ENCODE results near the gene RHBDF1. TPM values are rescaled to one million over a fixed set of nuclear protein-coding genes. Genes with fewer than 3 reads are reported as not detected.

Gene RHBDF1
- total and polyA plus RNA-seq, 9 of the 15 experiments (the other 6 are each of a cell fraction or from before 2014, with no cell fraction given) = 1.0 to 8.2 (median 4.2) TPM

DNA sequence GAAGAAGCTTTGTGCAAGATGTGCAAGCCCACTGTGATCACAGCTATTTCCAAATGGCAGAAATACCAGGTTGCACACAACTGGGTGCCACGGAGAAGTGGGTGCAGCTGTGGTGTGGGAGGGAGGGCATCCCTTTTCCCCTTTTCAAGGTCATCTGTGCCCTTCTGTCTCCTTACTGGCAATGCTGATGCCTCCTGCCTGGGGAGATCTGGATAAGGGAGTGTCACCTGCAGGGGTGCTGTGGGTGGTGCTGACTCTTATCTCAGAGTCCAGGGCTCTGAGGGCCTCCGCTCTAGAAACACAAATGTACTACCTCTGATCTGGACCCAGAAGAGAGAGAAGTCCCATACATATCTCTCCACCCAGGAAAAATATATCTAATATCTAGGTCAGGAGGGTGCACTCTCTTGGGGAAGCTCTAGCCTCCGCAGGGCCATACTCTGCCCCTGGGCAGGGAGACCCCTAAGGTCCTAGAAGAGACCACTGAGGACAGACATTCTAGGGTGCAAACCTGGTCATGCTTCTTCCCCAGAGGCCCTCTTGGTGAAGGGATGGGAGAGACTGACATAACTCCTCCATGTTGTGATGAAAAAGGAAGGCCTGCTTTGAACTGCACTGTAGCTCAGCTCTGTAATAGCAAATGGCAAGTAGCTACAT is 47.5 kb upstream of the RHBDF1 start (continued):
- TF ChIP-seq RBM14 (IDR thresholded peaks at IDR 0.05; ENCODE audit: borderline replicate concordance, insufficient read depth, low read depth, low read length) (no peak), ZNF57 (CRISPR knock-in tag; IDR thresholded peaks at IDR 0.05) (no peak), CTCF (IDR thresholded peaks at IDR 0.05 in 2 of 3, conservative IDR thresholded peaks at IDR 0.05 in 1 of 3; ENCODE audit: insufficient read depth in 2 of 3, low read depth in 1 of 3, low read length in 3 of 3) (no peak), XRCC5 (IDR thresholded peaks at IDR 0.05; ENCODE audit: low read depth, low read length) (no peak), ZNF165 (CRISPR knock-in tag; IDR thresholded peaks at IDR 0.05; ENCODE audit: borderline replicate concordance) (0 out of 2 replicates have a peak, but pooled peaks have one; percentile 33), ZNF384 (IDR thresholded peaks at IDR 0.05; ENCODE audit: low read depth, low read length) (no peak), BDP1 (IDR thresholded peaks at IDR 0.05; ENCODE audit: insufficient read depth, insufficient read length) (no peak), ARID2 (IDR thresholded peaks at IDR 0.05) (no peak), ZBTB1 (CRISPR knock-in tag; IDR thresholded peaks at IDR 0.05; ENCODE audit: borderline replicate concordance, low read depth) (no peak), STAT5B (CRISPR knock-in tag; IDR thresholded peaks at IDR 0.05) (no peak), NCOA1 (IDR thresholded peaks at IDR 0.05; ENCODE audit: low read depth) (no peak), TCF15 (CRISPR knock-in tag; IDR thresholded peaks at IDR 0.05) (peak; percentile 73; the same call in 1 of the 2 replicates), BRF2 (IDR thresholded peaks at IDR 0.05; ENCODE audit: borderline replicate concordance, insufficient read depth, insufficient read length) (no peak)
- TF ChIP-seq, protein P1, sequence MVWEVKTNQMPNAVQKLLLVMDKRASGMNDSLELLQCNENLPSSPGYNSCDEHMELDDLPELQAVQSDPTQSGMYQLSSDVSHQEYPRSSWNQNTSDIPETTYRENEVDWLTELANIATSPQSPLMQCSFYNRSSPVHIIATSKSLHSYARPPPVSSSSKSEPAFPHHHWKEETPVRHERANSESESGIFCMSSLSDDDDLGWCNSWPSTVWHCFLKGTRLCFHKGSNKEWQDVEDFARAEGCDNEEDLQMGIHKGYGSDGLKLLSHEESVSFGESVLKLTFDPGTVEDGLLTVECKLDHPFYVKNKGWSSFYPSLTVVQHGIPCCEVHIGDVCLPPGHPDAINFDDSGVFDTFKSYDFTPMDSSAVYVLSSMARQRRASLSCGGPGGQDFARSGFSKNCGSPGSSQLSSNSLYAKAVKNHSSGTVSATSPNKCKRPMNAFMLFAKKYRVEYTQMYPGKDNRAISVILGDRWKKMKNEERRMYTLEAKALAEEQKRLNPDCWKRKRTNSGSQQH (CRISPR knock-in tag; IDR thresholded peaks at IDR 0.05) = no peak
- TF ChIP-seq, protein P2, sequence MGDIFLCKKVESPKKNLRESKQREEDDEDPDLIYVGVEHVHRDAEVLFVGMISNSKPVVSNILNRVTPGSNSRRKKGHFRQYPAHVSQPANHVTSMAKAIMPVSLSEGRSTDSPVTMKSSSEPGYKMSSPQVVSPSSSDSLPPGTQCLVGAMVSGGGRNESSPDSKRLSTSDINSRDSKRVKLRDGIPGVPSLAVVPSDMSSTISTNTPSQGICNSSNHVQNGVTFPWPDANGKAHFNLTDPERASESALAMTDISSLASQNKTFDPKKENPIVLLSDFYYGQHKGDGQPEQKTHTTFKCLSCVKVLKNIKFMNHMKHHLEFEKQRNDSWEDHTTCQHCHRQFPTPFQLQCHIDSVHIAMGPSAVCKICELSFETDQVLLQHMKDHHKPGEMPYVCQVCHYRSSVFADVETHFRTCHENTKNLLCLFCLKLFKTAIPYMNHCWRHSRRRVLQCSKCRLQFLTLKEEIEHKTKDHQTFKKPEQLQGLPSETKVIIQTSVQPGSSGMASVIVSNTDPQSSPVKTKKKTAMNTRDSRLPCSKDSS (IDR thresholded peaks at IDR 0.05; ENCODE audit: low read depth, partially characterized antibody) = no peak
- TF ChIP-seq, protein P3, sequence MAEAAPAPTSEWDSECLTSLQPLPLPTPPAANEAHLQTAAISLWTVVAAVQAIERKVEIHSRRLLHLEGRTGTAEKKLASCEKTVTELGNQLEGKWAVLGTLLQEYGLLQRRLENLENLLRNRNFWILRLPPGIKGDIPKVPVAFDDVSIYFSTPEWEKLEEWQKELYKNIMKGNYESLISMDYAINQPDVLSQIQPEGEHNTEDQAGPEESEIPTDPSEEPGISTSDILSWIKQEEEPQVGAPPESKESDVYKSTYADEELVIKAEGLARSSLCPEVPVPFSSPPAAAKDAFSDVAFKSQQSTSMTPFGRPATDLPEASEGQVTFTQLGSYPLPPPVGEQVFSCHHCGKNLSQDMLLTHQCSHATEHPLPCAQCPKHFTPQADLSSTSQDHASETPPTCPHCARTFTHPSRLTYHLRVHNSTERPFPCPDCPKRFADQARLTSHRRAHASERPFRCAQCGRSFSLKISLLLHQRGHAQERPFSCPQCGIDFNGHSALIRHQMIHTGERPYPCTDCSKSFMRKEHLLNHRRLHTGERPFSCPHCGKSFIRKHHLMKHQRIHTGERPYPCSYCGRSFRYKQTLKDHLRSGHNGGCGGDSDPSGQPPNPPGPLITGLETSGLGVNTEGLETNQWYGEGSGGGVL (CRISPR knock-in tag; IDR thresholded peaks at IDR 0.05) = no peak
